Upper lobe of left lung (tissue), 6 donors: ENCODE measurements around the gene MARVELD1. TPM values are rescaled to one million over a fixed set of nuclear protein-coding genes. Genes with fewer than 3 reads are reported as not detected.

Experiments
- ATAC-seq, 2 donors: fragments of 200-7000 bp; cut with Tn5 transposase; one replicate each; pipeline ENCODE4 v1.9.1; 2022; ENCODE audit warnings: mild to moderate bottlenecking in 2 of 2, moderate library complexity in 2 of 2; ENCODE audit not compliant: low FRiP score in 2 of 2
- DNase-seq, 2 donors: peaks; one replicate each; pipeline ENCODE4 v3.0.0-alpha.2; 2019 to 2020
- H3K27ac ChIP-seq, 4 donors: fragments of 200-600 bp; sonication (generic); one replicate each; pipeline ENCODE4 v1.5.1; 2016 to 2019
- H3K27me3 ChIP-seq, 4 donors: fragments of 200-600 bp; sonication (generic); one replicate each; pipeline ENCODE4 v1.5.1; 2017 to 2019
- H3K36me3 ChIP-seq, 4 donors: fragments of 200-600 bp; sonication (generic); one replicate each; pipeline ENCODE4 v1.5.1; 2016 to 2019
- H3K4me1 ChIP-seq, 4 donors: fragments of 200-600 bp; sonication (generic); one replicate each; pipeline ENCODE4 v1.5.1; 2018 to 2019
- H3K4me3 ChIP-seq, 4 donors: fragments of 200-600 bp; sonication (generic); one replicate each; pipeline ENCODE4 v1.5.1; 2017 to 2019; ENCODE audit warnings: mild to moderate bottlenecking in 2 of 4, moderate library complexity in 1 of 4
- H3K9me3 ChIP-seq, 4 donors: fragments of 200-600 bp; sonication (generic); one replicate each; pipeline ENCODE4 v1.5.1; 2018 to 2019
- CTCF ChIP-seq, 6 experiments: fragments of 450-650 bp in 4 of 6; fragments of 200-600 bp in 2 of 6; sonication (generic) in 2 of 6; IDR thresholded peaks; one replicate each; pipeline ENCODE4 v1.5.1; 2016 to 2019; ENCODE audit warnings: antibody characterized with exemption in 6 of 6
- EP300 ChIP-seq, 4 donors: sonication (generic); formaldehyde crosslinking; IDR thresholded peaks; one replicate each; pipeline ENCODE4 v1.5.1; 2017; ENCODE audit warnings: antibody characterized with exemption in 4 of 4, control low read depth in 2 of 4
- POLR2A ChIP-seq, 4 donors: fragments of 450-650 bp; IDR thresholded peaks; one replicate each; pipeline ENCODE4 v1.5.1; 2016 to 2017; ENCODE audit warnings: antibody characterized with exemption in 4 of 4, mild to moderate bottlenecking in 2 of 4
- POLR2AphosphoS5 ChIP-seq, 2 donors: sonication (generic); formaldehyde crosslinking; IDR thresholded peaks; one replicate each; pipeline ENCODE4 v1.5.1; 2017; ENCODE audit warnings: antibody characterized with exemption in 2 of 2
- WGBS, 2 donors: methylation state at CpG; one replicate each; pipeline ENCODE4 v1.1.5; 2017 to 2018; 5-methylcytosine and 5-hydroxymethylcytosine counted together
- total RNA-seq, 6 donors: library from RNA; depleted of rRNA in 4 of 6; stranded (reverse); fragments of >200 nt in 4 of 6; gene quantifications; one replicate each; pipeline versions ENCODE4 v1.1.0 to v1.2.1, GENCODE V29; 2016 to 2021
- donor health status: DM: no; HTN: no; CAD: no; lungs with moderate emphysema.
- donor health status: DM: no; HTN: yes; CAD: no; lungs with severe emphysema.

The MARVELD1 gene
- total RNA-seq, 6 donors from 2014 or later: 18.2 to 62.7 (median 31.8) TPM

DNA sequence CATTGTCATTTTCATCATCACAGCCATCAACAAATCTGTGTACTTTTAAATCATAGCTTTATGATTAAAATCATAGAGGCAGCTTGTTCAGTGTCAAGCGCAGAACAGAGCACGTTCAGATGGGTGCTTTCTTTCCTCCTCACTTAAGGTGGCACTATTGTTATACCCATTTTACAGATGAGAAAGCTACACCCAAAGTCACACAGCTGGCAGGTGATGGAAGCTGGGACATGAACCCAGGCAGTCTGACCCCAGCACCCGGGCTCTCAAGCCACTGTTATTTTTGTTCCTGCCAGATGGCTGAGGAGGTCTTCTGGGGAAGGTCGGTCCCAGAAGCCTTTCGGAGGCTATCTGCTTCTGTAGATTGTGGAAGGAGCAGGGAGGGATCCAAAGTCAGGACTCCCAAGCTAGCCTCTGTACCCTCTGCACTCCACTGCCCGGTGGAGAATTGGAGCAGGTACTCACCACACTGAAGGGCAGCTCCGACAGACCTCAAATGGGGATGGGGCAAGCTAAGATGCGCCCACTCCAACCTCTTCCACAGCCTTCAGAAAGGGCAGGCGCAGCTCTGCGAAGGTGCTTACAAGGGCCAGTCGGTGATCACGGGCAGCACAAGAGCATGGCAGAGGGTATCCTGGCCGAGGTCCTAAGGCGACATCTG, 27.1 kb upstream of the MARVELD1 start:
- Histone ChIP-seq H3K4me3 (peak overlapping the region; percentile 58 to 72 (median 62)), H3K27me3 (no peaks in the 10 kb centered on the region), H3K27ac (peak overlapping the region; percentile 83 to 98 (median 91)), H3K9me3 (no peaks in the 10 kb centered on the region), H3K4me1 (peaks cover 32 to 68% (median 59%) of the 10 kb centered on the region in 4 donors), H3K36me3 (no peaks in the 10 kb centered on the region)
- 13 to 20% methylated on average over 7 to 14 of the region's 14 CpGs for WGBS, 2 donors
- TF ChIP-seq CTCF (IDR thresholded peaks at IDR 0.05) (no peak), POLR2A (IDR thresholded peaks at IDR 0.05) (no peak), EP300 (IDR thresholded peaks at IDR 0.05) (no peak), POLR2AphosphoS5 (IDR thresholded peaks at IDR 0.05) (no peak)
- DNase-seq: no peak
- no peak for ATAC-seq

- ATAC-seq (peak; percentile 95 to 98), DNase-seq (peak; percentile 99 to 100)
- peak within 1 kb of the TSS; percentile 58 to 72 (median 62) for H3K4me3 ChIP-seq
- H3K9me3 ChIP-seq: no peaks in the 10 kb centered on the region
- WGBS, 2 donors: 0 to 1% methylated on average over 4 to 33 of the region's 78 CpGs
- H3K27me3 ChIP-seq: no peaks in the 10 kb centered on the region
- peak within 1 kb of the TSS; percentile 83 to 98 (median 91) for H3K27ac ChIP-seq
- peaks cover 32 to 68% (median 59%) of the 10 kb centered on the region in 4 donors for H3K4me1 ChIP-seq
- no peaks in the 10 kb centered on the region for H3K36me3 ChIP-seq
- TF ChIP-seq CTCF (IDR thresholded peaks at IDR 0.05): peak in 1 of 6 experiments; percentile 36
- TF ChIP-seq EP300 (IDR thresholded peaks at IDR 0.05): peak in 2 of 4 donors; percentile 75 to 97
- TF ChIP-seq POLR2A (IDR thresholded peaks at IDR 0.05): peak in 3 of 4 donors; percentile 96 to 99 (median 98)
- peak; percentile 82 to 99 for TF ChIP-seq POLR2AphosphoS5 (IDR thresholded peaks at IDR 0.05)
Measured at GRCh38 chr10:97686962-97687784, 26.4 kb upstream of the MARVELD1 start, which contains the start of gene AVPI1. TSS of gene AVPI1 (minus strand) at chr10:97687241. CDS start at chr10:97679905, 7,336 bp downstream.

GRCh38 chr10:97687785-97688781, 25.4 kb upstream of the MARVELD1 start:
- H3K36me3 ChIP-seq: no peaks in the 10 kb centered on the region
- DNase-seq: peak in 1 of 2 donors; percentile 53
- TF ChIP-seq EP300 (IDR thresholded peaks at IDR 0.05): peak in 1 of 4 donors; percentile 5
- peak in 1 of 4 donors; percentile 55 for TF ChIP-seq POLR2A (IDR thresholded peaks at IDR 0.05)
- no peak for TF ChIP-seq CTCF (IDR thresholded peaks at IDR 0.05)
- peak in 1 of 2 donors; percentile 61 for TF ChIP-seq POLR2AphosphoS5 (IDR thresholded peaks at IDR 0.05)
- peak overlapping the region; percentile 27 to 72 (median 62) for H3K4me3 ChIP-seq
- WGBS, 2 donors: 38 to 43% methylated on average over 14 of the region's 14 CpGs
- H3K27ac ChIP-seq: peak overlapping the region; percentile 83 to 98 (median 91)
- peak; percentile 1 to 7 for ATAC-seq
- H3K9me3 ChIP-seq: no peaks in the 10 kb centered on the region
- H3K27me3 ChIP-seq: peaks cover 0 to 3% (median 0%) of the 10 kb centered on the region in 4 donors
- H3K4me1 ChIP-seq: peaks cover 32 to 59% (median 53%) of the 10 kb centered on the region in 4 donors

DNA sequence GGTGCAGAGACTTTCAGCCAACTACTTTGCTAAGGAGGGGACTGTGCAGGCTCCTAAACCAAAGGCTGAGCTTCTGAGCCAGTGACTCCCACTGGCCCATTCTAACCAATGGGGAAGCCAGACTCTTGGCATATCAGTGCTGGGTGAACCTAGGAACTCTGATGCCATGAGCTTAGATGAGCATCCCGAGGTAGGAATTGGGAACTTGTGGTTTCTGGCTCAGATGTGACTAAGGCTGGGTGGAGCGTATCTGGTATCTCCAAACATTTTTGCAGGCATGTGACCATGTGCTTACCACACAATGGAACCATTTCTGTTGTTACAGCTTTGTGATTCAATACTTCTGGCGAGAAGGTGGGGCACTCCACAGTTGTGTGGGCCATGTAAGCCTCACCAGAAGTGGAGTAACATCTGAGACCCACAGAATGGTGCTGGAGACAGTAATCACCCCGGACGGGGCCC, 23.9 kb upstream of the MARVELD1 start:
- Histone ChIP-seq H3K27me3 (peaks cover 0 to 3% (median 0%) of the 10 kb centered on the region in 4 donors), H3K27ac (peak overlapping the region; percentile 83 to 98 (median 91)), H3K4me1 (peaks cover 29 to 44% (median 40%) of the 10 kb centered on the region in 4 donors), H3K9me3 (no peaks in the 10 kb centered on the region), H3K4me3 (no peak overlapping the region), H3K36me3 (no peaks in the 10 kb centered on the region)
- DNase-seq (peak in 1 of 2 donors; percentile 69), ATAC-seq (peak in 1 of 2 donors; percentile 54)
- WGBS, 2 donors: 68 to 71% methylated on average over 4 to 5 of the region's 5 CpGs
- TF ChIP-seq CTCF (IDR thresholded peaks at IDR 0.05): no peak
- peak in 1 of 4 donors; percentile 62 for TF ChIP-seq POLR2A (IDR thresholded peaks at IDR 0.05)
- TF ChIP-seq EP300 (IDR thresholded peaks at IDR 0.05): peak in 1 of 4 donors; percentile 71
- TF ChIP-seq POLR2AphosphoS5 (IDR thresholded peaks at IDR 0.05): peak in 1 of 2 donors; percentile 47
